NCI-H82 (cell line): ENCODE results near the gene PTPRN2.
"Not testable (repeated sequence)": the region's sequence is repeated elsewhere in the genome, so short reads cannot be mapped to it uniquely, and the experiment has no call there.

Source experiments
- DNase-seq: peaks from one replicate; lab custom pipeline; 2025; lab: John Stamatoyannopoulos, UW

PTPRN2 gene

GRCh38 chr7:158366916-158367633 is 220.5 kb downstream of the PTPRN2 start:
- no peak for DNase-seq

- no peak for DNase-seq
Observed at GRCh38 chr7:158366346-158366745, 221.3 kb downstream of the PTPRN2 start.

- DNase-seq = no peak
Observed at GRCh38 chr7:158365267-158365666, 222.4 kb downstream of the PTPRN2 start.

- no peak for DNase-seq
Observed at GRCh38 chr7:158364451-158364850, 223.2 kb downstream of the PTPRN2 start.

GRCh38 chr7:158362912-158363905 is 224.4 kb downstream of the PTPRN2 start:
- DNase-seq = no peak

- no peak for DNase-seq
Observed at GRCh38 chr7:158362001-158362400, 225.6 kb downstream of the PTPRN2 start.

GRCh38 chr7:158361326-158361946 is 226.2 kb downstream of the PTPRN2 start:
- no peak for DNase-seq

GRCh38 chr7:158358926-158359645 is 228.5 kb downstream of the PTPRN2 start:
- DNase-seq = no peak

GRCh38 chr7:158357898-158358821 is 229.5 kb downstream of the PTPRN2 start:
- no peak for DNase-seq

GRCh38 chr7:158357106-158357897 is 230.3 kb downstream of the PTPRN2 start:
- no peak for DNase-seq

GRCh38 chr7:158356454-158356853 is 231.2 kb downstream of the PTPRN2 start:
- DNase-seq = no peak

- DNase-seq = no peak
Observed at GRCh38 chr7:158355456-158356065, 232.1 kb downstream of the PTPRN2 start.

- DNase-seq = no peak
Observed at GRCh38 chr7:158354861-158355260, 232.8 kb downstream of the PTPRN2 start.

GRCh38 chr7:158353606-158354570 is 233.7 kb downstream of the PTPRN2 start:
- DNase-seq = peak; percentile 30

- DNase-seq = not testable (repeated sequence)
Observed at GRCh38 chr7:158351899-158352729, 235.5 kb downstream of the PTPRN2 start.

- DNase-seq = no peak
Observed at GRCh38 chr7:158351481-158351880, 236.1 kb downstream of the PTPRN2 start.

- no peak for DNase-seq
Observed at GRCh38 chr7:158351051-158351450, 236.6 kb downstream of the PTPRN2 start.
